HCT116 (cell line): ENCODE results near the gene TMEM132C. TPM values are rescaled to one million over a fixed set of nuclear protein-coding genes. Genes with fewer than 3 reads are reported as not detected.

ENCODE experiments used
- ATAC-seq: fragments of 200-7000 bp; cut with Tn5 transposase; 2 replicates; pipeline ENCODE4 v1.9.1; 2020; ENCODE audit warnings: mild to moderate bottlenecking, moderate library complexity
- BruUV-seq: library from RNA; stranded (reverse); fragments of 400-500 nt; replicated peaks from 2 replicates; lab custom pipeline; 2021; lab: Mats Ljungman, UMichigan
- CTCF ChIA-PET: fragments of 300-600 bp; sonication (Branson Sonifier 250); formaldehyde crosslinking; loops from one replicate; lab custom pipeline; 2021; ENCODE audit warnings: antibody characterized with exemption; lab: Charles Lee
- POLR2A ChIA-PET: fragments of 300-600, 350-600 bp; sonication (Branson Sonifier 250); formaldehyde crosslinking; loops from one replicate; lab custom pipeline; 2021; ENCODE audit warnings: antibody characterized with exemption; lab: Charles Lee
- RAD21 ChIA-PET, 2 experiments: fragments of 300-600 bp; sonication (Branson Sonifier 250); formaldehyde crosslinking; loops; one replicate each; lab custom pipeline; 2023; ENCODE audit warnings: low total read pairs in 2 of 2; ENCODE audit not compliant: uncharacterized antibody in 2 of 2, unreplicated experiment in 2 of 2, low non-redundant PET in 1 of 2; lab: Charles Lee
- DNase-seq: peaks from one replicate; pipeline ENCODE4 v3.0.0-alpha.2; 2010; ENCODE audit warnings: low read depth, low spot score
- H2AFZ ChIP-seq: fragments of 200-600 bp; shearing (Covaris generic), sonication (generic); 2 replicates; pipeline ENCODE4 v1.6.1; 2017; ENCODE audit warnings: low read depth, mixed run types, mixed read lengths, antibody characterized with exemption, low read length; ENCODE audit not compliant: poor library complexity, severe bottlenecking
- H3K27ac ChIP-seq: 2 replicates; pipeline ENCODE4 v1.5.1; 2012; ENCODE audit warnings: low read depth, low read length
- H3K27me3 ChIP-seq: fragments of 200-600 bp; sonication (generic); 2 replicates; pipeline ENCODE4 v1.6.1; 2016; ENCODE audit warnings: mixed run types, low read length, mixed read lengths; ENCODE audit not compliant: insufficient read depth
- H3K36me3 ChIP-seq, 2 experiments: fragments of 200-500 bp in 1 of 2; fragments of 200-600 bp in 1 of 2; sonication (Bioruptor generic) in 1 of 2; sonication (generic) in 1 of 2; 2 replicates each; pipeline versions ENCODE4 v1.5.1 to v1.6.1; 2014 to 2016; ENCODE audit warnings: low read length in 2 of 2, inconsistent platforms in 1 of 2, mixed read lengths in 1 of 2, mixed run types in 1 of 2; ENCODE audit not compliant: insufficient read depth in 2 of 2, control insufficient read depth in 1 of 2
- H3K4me1 ChIP-seq, 2 experiments: fragments of 200-600 bp in 1 of 2; sonication (generic) in 1 of 2; 2 replicates each; pipeline versions ENCODE4 v1.5.1 to v1.6.1; 2012 to 2017; ENCODE audit warnings: low read length in 2 of 2, inconsistent platforms in 1 of 2, mild to moderate bottlenecking in 1 of 2, mixed read lengths in 1 of 2, mixed run types in 1 of 2, moderate library complexity in 1 of 2; ENCODE audit not compliant: insufficient read depth in 2 of 2, control insufficient read depth in 1 of 2
- H3K4me2 ChIP-seq: fragments of 200-600 bp; sonication (generic); 2 replicates; pipeline ENCODE4 v1.6.1; 2017; ENCODE audit warnings: mixed run types, low read length, mixed read lengths
- H3K4me3 ChIP-seq, 2 experiments: fragments of 200-600 bp in 1 of 2; sonication (generic) in 1 of 2; replicated peaks in 1 of 2; 2 replicates each; pipeline ENCODE4 v1.5.1; 2011 to 2016; ENCODE audit warnings: low read length in 2 of 2, control low read depth in 1 of 2, low read depth in 1 of 2, mild to moderate bottlenecking in 1 of 2, mixed read lengths in 1 of 2, mixed run types in 1 of 2
- H3K79me2 ChIP-seq: fragments of 200-600 bp; sonication (generic); 2 replicates; pipeline ENCODE4 v1.6.1; 2017; ENCODE audit warnings: mild to moderate bottlenecking, mixed run types, low read length, moderate library complexity, mixed read lengths; ENCODE audit not compliant: insufficient read depth
- H3K9ac ChIP-seq: fragments of 200-600 bp; sonication (generic); 2 replicates; pipeline ENCODE4 v1.6.1; 2016; ENCODE audit warnings: low read length, mixed read lengths
- H3K9me2 ChIP-seq: fragments of 200-600 bp; sonication (generic), shearing (Covaris generic); 2 replicates; pipeline ENCODE4 v1.6.1; 2017; ENCODE audit warnings: mixed run types, mild to moderate bottlenecking, moderate library complexity; ENCODE audit not compliant: insufficient read depth
- H3K9me3 ChIP-seq, 2 experiments: fragments of 200-500 bp in 1 of 2; fragments of 200-600 bp in 1 of 2; sonication (Bioruptor generic) in 1 of 2; sonication (generic) in 1 of 2; 2 replicates each; pipeline ENCODE4 v1.6.1; 2014 to 2017; ENCODE audit warnings: low read length in 2 of 2, mixed read lengths in 2 of 2, inconsistent platforms in 1 of 2, low read depth in 1 of 2, mild to moderate bottlenecking in 1 of 2, mixed run types in 1 of 2, moderate library complexity in 1 of 2; ENCODE audit not compliant: control insufficient read depth in 1 of 2, insufficient read depth in 1 of 2
- H4K20me1 ChIP-seq: fragments of 200-600 bp; sonication (generic), shearing (Covaris generic); 2 replicates; pipeline ENCODE4 v1.6.1; 2017; ENCODE audit warnings: mixed run types, mild to moderate bottlenecking, moderate library complexity; ENCODE audit not compliant: insufficient read depth
- EGR1 ChIP-seq: IDR thresholded peaks from 2 replicates; pipeline ENCODE4 v1.6.1; 2012; ENCODE audit warnings: low read depth
- EZH2phosphoT487 ChIP-seq: fragments of 200-600 bp; IDR thresholded peaks from 2 replicates; pipeline ENCODE4 v1.6.1; 2018; ENCODE audit warnings: antibody characterized with exemption, borderline replicate concordance
- FOSL1 ChIP-seq: IDR thresholded peaks from 2 replicates; pipeline ENCODE4 v1.6.1; 2012; ENCODE audit warnings: low read depth
- RAD21 ChIP-seq: IDR thresholded peaks from 2 replicates; pipeline ENCODE4 v1.6.1; 2012; ENCODE audit warnings: low read depth, mild to moderate bottlenecking
- SP1 ChIP-seq: IDR thresholded peaks from 2 replicates; pipeline ENCODE4 v1.6.1; 2012; ENCODE audit warnings: low read depth
- TCF7L2 ChIP-seq: IDR thresholded peaks from 2 replicates; pipeline ENCODE4 v1.7.0; 2011; ENCODE audit warnings: borderline replicate concordance, inconsistent platforms; ENCODE audit not compliant: insufficient read depth, insufficient read length; ENCODE audit errors: extremely low read depth
- YY1 ChIP-seq: IDR thresholded peaks from 2 replicates; pipeline ENCODE4 v1.6.1; 2011; ENCODE audit warnings: low read length, low read depth, moderate library complexity, mild to moderate bottlenecking; ENCODE audit not compliant: insufficient replicate concordance; ENCODE audit errors: extremely low read depth
- ZFX ChIP-seq: fragments of 450-650 bp; IDR thresholded peaks from 2 replicates; pipeline ENCODE4 v1.6.1; 2017
- intact Hi-C: fragments of 100-400 bp; cut with micrococcal nuclease; formaldehyde crosslinking; loops from 2 replicates; pipeline ENCODE4 v1.10.0; 2022
- total RNA-seq: library from RNA; stranded (reverse); gene quantifications from one replicate; pipeline ENCODE4 v1.2.1, GENCODE V29; 2021; ENCODE audit not compliant: unreplicated experiment
- TF ChIP-seq, protein P1 (sequence below): IDR thresholded peaks from 2 replicates; pipeline ENCODE4 v1.6.1; 2011; ENCODE audit warnings: mild to moderate bottlenecking, low read length, moderate library complexity; ENCODE audit not compliant: insufficient replicate concordance; ENCODE audit errors: extremely low read depth
- TF ChIP-seq, protein P2 (sequence below): IDR thresholded peaks from 2 replicates; pipeline ENCODE4 v1.6.1; 2012

The TMEM132C gene
- total RNA-seq, 1 experiment from 2014 or later = not detected

DNA sequence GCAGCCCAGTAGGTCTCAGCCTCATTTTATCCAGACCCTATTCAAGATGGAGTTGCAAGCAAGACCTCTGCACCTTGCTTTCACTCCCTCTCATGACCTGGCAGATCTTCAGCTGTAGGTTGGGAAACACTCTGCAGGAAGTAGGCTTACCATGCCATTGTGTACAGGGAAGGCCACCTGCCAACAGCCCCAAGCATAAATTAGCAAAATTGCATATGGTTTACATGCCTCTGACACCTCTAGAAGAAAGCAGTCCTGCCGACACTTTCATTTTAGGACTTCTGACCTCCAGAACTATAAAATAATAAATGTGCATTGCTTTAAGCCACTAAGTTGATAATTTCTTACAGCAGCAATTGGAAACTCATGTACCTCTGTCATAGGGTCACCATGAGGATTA lies 459.9 kb downstream of the TMEM132C start:
- no peaks in the 10 kb centered on the region for H3K4me1 ChIP-seq
- intact Hi-C loops = no loop called here
- no peak overlapping the region for H3K27ac ChIP-seq
- no TSS peak for BruUV-seq
- no peak for DNase-seq
- H3K9me2 ChIP-seq = no peaks in the 10 kb centered on the region
- H3K9me3 ChIP-seq = no peaks in the 10 kb centered on the region
- no peaks in the 10 kb centered on the region for H3K79me2 ChIP-seq
- no peaks in the 10 kb centered on the region for H3K27me3 ChIP-seq
- ChIA-PET CTCF (no interaction called here), RAD21 (no interaction called here), POLR2A (no interaction called here)
- no peak overlapping the region for H2AFZ ChIP-seq
- no peaks in the 10 kb centered on the region for H4K20me1 ChIP-seq
- H3K4me3 ChIP-seq = no peak overlapping the region
- TF ChIP-seq, protein P1, sequence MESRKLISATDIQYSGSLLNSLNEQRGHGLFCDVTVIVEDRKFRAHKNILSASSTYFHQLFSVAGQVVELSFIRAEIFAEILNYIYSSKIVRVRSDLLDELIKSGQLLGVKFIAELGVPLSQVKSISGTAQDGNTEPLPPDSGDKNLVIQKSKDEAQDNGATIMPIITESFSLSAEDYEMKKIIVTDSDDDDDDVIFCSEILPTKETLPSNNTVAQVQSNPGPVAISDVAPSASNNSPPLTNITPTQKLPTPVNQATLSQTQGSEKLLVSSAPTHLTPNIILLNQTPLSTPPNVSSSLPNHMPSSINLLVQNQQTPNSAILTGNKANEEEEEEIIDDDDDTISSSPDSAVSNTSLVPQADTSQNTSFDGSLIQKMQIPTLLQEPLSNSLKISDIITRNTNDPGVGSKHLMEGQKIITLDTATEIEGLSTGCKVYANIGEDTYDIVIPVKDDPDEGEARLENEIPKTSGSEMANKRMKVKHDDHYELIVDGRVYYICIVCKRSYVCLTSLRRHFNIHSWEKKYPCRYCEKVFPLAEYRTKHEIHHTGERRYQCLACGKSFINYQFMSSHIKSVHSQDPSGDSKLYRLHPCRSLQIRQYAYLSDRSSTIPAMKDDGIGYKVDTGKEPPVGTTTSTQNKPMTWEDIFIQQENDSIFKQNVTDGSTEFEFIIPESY = no peak
- no peak for TF ChIP-seq ZFX
- no peak for TF ChIP-seq TCF7L2
- TF ChIP-seq RAD21 = no peak
- no peak for TF ChIP-seq FOSL1
- no peak for TF ChIP-seq SP1
- TF ChIP-seq EZH2phosphoT487 = no peak
- TF ChIP-seq EGR1 = no peak
- TF ChIP-seq, protein P2, sequence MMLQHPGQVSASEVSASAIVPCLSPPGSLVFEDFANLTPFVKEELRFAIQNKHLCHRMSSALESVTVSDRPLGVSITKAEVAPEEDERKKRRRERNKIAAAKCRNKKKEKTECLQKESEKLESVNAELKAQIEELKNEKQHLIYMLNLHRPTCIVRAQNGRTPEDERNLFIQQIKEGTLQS = no peak
- no peak for TF ChIP-seq YY1
- H3K36me3 ChIP-seq = no peaks in the 10 kb centered on the region
- H3K9ac ChIP-seq = no peak overlapping the region
- H3K4me2 ChIP-seq = no peak overlapping the region
- no peak for ATAC-seq
